Stimulated activated CD8-positive, alpha-beta memory T cell treated with anti-CD3 and anti-CD28 coated beads, Interleukin-7, amount 100 ng/mL, for 4 hours (primary cell): ENCODE results near the gene HTT.

Source experiments
- DNase-seq, 2 donors: peaks; one replicate each; pipeline ENCODE4 v3.0.0-alpha.2; 2020; ENCODE audit warnings: low read depth in 2 of 2

Gene HTT

DNA sequence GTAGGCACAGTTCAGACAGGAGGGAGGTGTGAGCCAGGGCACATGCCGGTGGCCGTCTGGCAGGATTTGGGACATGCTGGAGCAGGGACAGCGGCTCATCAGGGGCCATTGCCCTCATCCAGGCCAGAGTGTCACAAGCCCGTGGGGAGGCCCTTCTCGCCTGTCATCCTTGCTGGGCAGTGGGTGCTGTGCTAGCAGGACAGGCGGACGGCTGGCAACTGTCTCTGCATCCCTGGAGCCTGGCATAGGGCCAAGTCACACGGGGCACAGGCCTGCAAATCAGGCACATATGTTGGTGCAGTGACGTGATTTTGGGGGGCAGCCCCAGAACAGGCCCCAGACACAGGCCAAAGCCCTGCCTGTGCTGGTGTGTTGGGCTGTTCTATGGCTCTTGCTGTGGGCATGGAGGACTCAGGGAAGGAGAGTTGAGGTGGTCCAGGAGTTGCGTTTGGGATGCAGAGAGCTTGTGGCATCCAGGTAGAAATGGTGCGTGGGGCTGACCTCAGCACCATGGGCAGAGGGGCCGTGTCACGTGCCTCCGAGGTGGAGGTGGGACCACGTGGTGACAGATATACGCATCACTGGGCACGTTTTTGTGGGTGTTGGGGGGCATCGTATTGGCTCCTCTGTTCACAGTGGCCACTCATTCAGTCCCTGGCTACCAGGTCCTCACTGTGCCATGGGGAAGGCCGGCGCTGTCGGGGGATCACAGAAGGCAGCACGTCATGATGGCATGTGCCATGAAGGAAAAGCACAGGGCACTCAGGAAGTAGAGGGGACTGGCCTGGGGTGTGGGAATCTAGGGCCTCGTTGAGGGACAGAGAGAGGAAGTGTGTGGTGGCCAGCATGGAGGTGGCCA lies 159.9 kb downstream of the HTT start:
- DNase-seq: no peak

DNA sequence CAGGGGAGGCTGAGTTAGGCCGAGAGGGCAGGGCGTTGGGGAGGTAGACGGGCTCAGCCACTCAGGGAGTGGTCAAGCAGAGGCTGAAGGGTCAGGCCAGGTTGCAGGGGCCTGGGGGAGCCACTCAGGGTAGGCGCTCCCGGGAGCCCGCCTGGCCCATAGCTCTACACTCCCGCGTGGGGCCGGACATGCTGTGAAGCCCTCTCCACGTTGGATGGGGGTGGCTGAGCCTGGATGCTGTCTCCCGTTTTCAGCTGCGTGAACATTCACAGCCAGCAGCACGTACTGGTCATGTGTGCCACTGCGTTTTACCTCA lies 160.5 kb downstream of the HTT start:
- no peak for DNase-seq

DNA sequence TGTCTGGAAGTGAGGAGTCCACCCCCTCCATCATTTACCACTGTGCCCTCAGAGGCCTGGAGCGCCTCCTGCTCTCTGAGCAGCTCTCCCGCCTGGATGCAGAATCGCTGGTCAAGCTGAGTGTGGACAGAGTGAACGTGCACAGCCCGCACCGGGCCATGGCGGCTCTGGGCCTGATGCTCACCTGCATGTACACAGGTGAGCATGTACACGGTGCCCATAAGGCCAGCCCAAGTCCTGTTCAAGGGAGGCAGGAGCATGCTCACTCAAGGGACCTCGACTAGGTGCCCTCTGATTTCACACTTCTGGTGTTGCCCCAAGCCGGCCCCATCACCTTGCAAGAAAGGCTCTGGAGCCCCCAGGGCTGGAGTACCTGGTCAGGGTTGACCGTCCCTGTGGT lies 161.1 kb downstream of the HTT start:
- DNase-seq: no peak

DNA sequence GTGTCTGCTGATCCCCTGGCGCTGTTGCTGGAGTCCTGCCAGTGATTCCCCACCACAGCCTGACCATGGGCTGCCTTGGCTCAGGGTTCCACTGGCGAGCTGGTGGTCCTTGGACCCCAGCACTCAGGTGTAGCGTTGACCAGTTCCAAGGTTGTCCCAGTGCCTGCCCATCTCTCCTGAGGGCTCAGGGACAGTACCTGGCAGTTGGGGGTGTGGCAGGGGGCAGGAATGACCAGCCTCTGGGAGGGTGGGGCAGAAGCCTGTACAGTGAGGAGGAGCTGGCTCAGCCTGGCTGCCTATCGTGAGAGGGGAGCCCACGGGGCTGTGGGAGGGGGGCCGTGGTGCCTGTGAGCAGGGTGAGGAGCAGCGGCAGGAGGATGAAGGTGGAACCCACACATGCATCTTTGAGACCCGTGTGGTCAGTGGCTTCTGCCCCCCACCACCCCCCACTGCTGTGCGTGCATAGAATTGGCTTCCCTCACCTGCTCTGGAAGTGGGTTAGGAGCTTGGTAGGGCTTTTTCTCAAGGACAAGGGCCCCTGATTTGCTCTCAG lies 161.9 kb downstream of the HTT start:
- DNase-seq: no peak

DNA sequence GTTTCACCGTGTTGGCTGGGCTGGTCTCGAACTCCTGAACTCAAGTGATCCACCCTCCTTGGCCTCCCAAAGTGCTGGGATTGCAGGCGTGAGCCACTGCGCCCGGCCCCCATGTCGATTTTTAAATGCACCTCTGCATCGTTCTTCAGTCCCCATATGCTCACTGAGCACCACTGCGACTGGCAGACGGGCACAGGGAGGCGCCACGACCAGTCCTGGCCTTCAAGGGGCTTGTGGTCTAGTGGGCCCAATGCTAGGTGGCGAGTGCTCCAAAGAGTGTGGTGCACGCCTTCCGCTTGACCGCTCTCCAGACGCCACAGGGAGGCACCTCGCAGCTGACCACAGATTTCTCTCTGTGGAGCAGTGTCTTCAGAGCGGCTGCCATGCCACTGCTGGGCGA lies 162.8 kb downstream of the HTT start:
- no peak for DNase-seq

DNA sequence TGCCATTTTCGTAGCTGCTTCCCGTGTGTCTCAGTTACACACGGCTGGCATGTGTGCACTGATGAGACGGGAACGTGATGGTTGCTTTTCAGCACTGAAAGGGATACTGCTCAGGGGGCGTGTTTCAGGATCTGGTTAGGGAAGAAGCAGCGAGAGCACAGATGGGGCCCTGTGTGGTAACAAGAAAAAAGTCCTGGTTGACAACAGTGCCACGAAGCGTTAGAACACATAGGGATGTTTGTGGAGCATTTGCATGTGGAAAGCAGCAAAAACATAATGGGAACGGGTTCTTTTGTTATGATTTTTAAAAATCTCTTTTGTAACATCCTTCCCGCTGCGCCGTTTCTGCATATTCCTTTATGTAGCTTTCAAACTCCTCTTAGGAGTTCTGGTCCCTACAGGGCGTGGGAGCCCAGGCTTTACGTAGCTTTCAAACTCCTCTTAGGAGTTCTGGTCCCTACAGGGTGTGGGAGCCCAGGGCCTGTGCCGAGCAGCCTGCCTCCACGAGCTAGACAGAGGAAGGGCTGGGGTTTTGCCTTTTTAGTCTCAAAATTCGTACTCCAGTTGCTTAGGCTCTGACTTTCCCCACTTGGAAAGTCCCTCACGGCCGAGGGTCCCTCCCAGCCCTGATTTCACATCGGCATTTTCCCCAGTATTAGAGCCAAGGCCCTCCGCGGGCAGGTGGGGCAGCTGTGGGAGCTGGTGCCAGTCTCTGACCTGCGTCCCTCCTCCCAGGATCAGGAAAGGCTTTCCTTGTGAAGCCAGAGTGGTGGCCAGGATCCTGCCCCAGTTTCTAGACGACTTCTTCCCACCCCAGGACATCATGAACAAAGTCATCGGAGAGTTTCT lies 163.5 kb downstream of the HTT start:
- no peak for DNase-seq

DNA sequence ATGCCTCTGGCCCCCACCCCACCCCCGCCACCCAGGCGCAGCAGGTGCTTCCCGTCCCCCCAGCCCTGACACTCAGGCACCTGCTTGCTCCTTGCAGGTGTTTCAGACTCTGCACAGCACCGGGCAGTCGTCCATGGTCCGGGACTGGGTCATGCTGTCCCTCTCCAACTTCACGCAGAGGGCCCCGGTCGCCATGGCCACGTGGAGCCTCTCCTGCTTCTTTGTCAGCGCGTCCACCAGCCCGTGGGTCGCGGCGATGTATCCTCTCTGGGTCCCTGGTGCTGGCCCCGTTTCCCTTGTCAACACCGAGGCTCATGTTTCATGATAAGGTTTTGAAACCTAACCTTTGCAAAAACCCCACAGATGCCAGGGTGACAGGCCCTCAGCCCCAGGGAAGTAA lies 164.2 kb downstream of the HTT start:
- no peak for DNase-seq

DNA sequence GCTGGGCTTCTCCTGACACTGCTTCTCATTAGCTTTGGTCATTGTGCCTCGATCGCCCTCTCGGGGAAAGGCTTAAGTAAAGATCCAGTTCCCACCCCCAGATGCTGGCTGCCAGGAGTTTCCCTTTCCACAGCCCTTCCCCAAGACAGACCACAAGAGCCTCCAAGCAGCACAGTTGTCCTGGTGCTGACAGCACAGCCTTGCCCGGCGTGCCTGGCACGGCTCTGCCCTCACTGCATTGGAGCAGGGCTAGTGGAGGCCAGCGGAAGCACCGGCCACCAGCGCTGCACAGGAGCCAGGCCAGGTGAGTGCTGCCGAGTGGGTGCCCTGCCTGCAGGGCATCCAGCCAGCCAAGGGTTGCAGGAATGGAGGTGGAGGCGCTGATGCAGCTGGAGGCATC lies 164.8 kb downstream of the HTT start:
- DNase-seq: no peak

DNA sequence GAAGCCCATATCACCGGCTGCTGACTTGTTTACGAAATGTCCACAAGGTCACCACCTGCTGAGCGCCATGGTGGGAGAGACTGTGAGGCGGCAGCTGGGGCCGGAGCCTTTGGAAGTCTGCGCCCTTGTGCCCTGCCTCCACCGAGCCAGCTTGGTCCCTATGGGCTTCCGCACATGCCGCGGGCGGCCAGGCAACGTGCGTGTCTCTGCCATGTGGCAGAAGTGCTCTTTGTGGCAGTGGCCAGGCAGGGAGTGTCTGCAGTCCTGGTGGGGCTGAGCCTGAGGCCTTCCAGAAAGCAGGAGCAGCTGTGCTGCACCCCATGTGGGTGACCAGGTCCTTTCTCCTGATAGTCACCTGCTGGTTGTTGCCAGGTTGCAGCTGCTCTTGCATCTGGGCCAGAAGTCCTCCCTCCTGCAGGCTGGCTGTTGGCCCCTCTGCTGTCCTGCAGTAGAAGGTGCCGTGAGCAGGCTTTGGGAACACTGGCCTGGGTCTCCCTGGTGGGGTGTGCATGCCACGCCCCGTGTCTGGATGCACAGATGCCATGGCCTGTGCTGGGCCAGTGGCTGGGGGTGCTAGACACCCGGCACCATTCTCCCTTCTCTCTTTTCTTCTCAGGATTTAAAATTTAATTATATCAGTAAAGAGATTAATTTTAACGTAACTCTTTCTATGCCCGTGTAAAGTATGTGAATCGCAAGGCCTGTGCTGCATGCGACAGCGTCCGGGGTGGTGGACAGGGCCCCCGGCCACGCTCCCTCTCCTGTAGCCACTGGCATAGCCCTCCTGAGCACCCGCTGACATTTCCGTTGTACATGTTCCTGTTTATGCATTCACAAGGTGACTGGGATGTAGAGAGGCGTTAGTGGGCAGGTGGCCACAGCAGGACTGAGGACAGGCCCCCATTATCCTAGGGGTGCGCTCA lies 165.8 kb downstream of the HTT start:
- no peak for DNase-seq

DNA sequence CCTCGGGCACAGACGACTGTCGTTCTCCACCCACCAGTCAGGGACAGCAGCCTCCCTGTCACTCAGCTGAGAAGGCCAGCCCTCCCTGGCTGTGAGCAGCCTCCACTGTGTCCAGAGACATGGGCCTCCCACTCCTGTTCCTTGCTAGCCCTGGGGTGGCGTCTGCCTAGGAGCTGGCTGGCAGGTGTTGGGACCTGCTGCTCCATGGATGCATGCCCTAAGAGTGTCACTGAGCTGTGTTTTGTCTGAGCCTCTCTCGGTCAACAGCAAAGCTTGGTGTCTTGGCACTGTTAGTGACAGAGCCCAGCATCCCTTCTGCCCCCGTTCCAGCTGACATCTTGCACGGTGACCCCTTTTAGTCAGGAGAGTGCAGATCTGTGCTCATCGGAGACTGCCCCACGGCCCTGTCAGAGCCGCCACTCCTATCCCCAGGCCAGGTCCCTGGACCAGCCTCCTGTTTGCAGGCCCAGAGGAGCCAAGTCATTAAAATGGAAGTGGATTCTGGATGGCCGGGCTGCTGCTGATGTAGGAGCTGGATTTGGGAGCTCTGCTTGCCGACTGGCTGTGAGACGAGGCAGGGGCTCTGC lies 166.5 kb downstream of the HTT start:
- DNase-seq: no peak

DNA sequence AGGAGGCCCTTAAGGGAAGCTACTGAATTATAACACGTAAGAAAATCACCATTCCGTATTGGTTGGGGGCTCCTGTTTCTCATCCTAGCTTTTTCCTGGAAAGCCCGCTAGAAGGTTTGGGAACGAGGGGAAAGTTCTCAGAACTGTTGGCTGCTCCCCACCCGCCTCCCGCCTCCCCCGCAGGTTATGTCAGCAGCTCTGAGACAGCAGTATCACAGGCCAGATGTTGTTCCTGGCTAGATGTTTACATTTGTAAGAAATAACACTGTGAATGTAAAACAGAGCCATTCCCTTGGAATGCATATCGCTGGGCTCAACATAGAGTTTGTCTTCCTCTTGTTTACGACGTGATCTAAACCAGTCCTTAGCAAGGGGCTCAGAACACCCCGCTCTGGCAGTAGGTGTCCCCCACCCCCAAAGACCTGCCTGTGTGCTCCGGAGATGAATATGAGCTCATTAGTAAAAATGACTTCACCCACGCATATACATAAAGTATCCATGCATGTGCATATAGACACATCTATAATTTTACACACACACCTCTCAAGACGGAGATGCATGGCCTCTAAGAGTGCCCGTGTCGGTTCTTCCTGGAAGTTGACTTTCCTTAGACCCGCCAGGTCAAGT lies 167.5 kb downstream of the HTT start:
- DNase-seq: no peak

DNA sequence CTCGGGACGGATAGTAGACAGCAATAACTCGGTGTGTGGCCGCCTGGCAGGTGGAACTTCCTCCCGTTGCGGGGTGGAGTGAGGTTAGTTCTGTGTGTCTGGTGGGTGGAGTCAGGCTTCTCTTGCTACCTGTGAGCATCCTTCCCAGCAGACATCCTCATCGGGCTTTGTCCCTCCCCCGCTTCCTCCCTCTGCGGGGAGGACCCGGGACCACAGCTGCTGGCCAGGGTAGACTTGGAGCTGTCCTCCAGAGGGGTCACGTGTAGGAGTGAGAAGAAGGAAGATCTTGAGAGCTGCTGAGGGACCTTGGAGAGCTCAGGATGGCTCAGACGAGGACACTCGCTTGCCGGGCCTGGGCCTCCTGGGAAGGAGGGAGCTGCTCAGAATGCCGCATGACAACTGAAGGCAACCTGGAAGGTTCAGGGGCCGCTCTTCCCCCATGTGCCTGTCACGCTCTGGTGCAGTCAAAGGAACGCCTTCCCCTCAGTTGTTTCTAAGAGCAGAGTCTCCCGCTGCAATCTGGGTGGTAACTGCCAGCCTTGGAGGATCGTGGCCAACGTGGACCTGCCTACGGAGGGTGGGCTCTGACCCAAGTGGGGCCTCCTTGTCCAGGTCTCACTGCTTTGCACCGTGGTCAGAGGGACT lies 168.8 kb downstream of the HTT start:
- no peak for DNase-seq

DNA sequence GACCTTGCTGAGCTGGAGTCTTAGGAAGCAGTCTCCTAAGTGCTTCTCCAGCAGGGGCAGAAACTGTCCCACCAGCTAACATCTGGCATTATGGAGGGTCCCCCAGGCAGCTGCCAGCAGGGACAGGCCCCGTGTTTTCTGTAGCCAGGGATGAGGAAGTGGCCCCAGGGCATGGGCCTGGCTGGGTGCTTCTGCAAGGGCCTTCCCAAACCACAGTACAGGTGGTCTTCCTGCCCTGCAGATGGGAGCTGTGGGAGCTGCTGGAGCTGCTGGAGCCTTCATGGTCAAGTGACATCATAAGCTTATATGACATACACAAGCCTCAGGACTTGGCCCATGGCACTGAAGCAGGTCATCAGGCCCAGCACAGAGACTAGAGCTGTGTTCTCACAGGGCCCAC lies 169.5 kb downstream of the HTT start:
- no peak for DNase-seq

DNA sequence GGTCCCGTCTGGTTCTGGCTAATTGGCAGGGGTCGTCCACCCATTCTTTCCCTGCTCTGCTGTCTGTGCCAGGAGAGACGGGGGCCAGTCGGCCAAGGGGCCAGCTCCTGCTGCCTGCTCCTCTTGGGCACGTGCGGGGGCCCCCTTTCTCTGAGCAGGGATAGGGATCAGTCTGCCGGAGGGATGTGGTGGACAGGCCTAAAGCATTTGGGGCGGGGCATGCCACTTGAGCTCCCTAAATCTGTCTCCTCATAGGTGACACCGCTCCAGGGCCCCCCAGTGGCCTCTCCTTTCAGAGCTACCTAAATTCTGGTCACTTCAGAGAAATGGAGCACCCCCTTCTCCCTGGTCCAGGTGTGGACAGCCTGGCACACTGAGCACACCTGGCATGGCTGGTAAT lies 170.3 kb downstream of the HTT start:
- no peak for DNase-seq

DNA sequence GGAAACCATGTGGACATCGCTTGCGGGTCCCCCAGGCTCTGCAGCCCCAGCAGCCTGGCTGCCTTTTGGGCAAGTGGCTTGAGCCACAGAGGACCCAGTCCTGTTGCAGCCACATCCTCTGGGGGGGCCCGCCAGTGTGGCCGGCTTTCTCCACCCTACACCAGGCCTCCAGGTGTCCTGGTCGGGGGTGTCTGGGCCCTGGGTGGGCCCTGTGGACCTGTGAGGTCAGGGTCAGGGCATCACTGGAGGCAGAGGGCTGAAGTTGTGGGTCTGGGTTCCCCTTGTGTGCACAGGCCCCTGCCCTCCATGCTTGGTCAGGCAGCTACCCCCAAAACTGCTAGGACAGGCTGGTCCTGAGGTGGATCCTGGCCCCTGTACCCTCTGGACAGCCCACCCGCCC lies 171.2 kb downstream of the HTT start:
- DNase-seq: no peak

DNA sequence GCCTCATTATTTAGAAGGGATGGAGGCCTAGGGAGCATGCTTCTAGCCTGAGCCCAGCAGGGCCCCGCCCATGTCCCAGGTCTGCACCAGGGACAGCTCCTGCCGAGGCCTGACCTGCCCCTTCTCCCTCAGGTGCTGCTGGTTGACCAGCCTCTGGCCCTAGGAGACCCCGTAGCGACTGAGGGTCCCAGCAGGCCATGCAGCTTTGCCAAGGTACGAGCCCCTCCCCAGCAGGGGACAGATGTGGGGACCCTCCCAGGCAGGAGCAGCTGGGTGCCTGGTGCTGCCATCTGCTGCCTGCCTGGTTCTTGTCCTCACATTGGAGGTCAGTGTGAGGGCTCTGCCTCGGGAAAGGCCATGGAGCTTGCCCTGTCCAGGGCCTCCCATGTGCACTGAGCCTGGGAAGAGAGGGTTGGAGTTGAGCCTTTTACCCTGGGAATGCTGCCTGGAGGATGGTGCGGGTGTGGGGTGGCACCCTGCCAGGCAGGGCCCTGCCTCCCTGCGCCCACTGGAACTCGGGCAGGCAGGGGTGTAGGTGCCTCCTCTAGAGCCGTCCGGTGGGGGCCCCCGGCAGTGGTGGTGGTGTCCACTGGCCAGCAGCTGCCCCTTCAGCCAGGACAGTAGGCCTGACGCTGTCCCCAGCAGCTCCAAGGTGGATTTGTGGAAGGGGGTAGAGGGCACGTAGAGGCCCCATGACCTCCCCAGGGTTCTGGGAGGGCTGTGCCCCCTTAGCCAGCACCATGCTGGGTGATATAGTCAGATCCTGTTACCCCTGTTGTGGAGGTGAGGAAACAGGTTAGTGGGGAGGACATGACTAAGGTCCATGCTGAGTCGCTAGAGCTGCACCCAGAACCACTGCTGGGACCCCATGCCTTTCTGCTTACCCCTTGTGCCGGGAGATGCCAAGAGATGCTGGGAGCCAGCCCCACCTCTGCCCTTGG lies 172.2 kb downstream of the HTT start:
- DNase-seq: no peak

DNA sequence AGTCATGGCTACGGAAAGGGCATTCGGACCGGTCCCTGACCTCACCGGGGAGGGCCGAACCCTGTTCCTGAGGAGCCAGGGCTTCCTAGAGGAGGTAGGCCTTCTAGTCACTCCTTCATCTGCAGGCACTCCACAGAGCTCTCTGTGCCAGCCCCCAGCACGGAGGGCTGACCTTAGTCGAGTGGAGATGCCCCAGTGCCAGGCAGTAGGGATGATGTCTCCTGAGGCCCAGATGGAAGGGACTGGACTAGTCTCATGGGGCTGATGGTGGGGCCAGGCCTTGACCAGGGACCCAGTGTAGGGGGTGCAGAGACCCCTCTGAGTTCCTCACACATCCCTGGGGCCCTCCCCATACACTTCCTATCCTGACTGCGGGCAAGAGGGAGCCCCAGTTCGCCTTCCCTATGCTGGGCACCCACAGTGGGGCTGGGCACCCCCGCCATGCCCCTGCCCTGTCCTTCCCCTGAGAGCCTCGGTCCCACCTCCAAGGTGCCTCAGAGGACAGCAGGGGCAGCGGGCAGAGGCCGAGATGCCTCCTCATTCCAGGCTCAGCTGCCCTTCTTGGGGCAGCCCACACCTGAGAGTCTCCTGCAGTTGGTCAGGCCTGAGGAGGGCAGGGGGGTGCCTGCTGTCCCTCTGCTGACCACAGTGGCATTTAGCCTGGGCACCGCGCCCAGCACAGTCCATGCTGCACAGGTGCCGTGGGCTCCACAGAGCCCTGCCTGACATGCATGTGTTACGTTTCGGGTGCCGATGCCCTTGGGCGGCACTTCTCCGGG lies 173.1 kb downstream of the HTT start:
- no peak for DNase-seq

DNA sequence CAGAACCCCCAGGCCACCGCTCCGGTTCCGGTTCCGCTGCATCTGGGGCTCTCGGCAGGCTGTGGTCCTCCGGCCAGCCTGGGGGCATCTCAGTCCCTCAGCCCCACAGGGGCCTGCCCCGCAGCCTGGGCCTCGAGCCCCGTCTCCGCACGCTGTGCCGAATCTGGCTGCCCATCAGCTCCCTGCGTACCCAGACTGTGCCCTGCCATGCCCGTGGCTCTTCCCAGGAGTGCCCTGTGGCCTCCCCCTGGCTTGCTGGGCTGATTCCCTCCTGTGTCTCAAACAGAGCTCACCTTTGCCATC lies 173.6 kb downstream of the HTT start:
- no peak for DNase-seq
